ENCODE results near the gene GRID2. TPM values are rescaled to one million over a fixed set of nuclear protein-coding genes. Genes with fewer than 3 reads are reported as not detected.
A peak's percentile ranks its signal among the peaks of the same experiment; 100 is the strongest.

The GRID2 gene
- polyA plus RNA-seq, 1 donor from 2014 or later, result 14.9 TPM

DNA sequence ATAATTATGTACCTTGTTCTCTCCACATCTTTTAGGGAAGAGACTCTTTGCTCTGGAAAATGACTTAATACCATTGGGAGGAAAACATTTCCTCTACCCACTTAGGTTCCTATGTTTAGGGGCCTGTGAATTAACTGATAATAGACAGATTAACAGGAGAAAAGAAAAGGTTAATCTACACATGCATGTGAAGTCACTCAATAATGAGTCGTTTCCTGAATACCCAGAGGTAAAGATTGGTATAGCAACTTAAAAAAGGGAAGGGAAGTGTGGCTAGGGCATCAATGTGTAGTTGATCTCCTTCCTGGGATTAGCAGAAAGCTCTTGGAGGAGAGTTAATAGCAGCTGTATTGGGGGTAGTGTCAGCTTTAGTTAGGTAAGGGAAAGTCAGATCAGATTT is 1105.3 kb downstream of the GRID2 start:
- no peaks in the 10 kb centered on the region for H4K20me1 ChIP-seq (ENCODE audit: insufficient read depth)
- no peaks in the 10 kb centered on the region for H3K36me3 ChIP-seq (ENCODE audit: insufficient read depth, low read length)
- H3K9me2 ChIP-seq (ENCODE audit: insufficient read depth, low read length), result no peaks in the 10 kb centered on the region
- H3K9ac ChIP-seq (ENCODE audit: low read length), result no peak overlapping the region
- no peaks in the 10 kb centered on the region for H3K79me2 ChIP-seq (replicated peaks; ENCODE audit: insufficient read depth, low read length)
- no peak overlapping the region for H3K27ac ChIP-seq (ENCODE audit: low read length)
- H3F3A ChIP-seq (ENCODE audit: insufficient read depth, low read length, poor library complexity, severe bottlenecking), result peaks cover 3% of the 10 kb centered on the region
- no peak overlapping the region for H3K4me3 ChIP-seq (ENCODE audit: low read length)
- TF ChIP-seq, protein P1, sequence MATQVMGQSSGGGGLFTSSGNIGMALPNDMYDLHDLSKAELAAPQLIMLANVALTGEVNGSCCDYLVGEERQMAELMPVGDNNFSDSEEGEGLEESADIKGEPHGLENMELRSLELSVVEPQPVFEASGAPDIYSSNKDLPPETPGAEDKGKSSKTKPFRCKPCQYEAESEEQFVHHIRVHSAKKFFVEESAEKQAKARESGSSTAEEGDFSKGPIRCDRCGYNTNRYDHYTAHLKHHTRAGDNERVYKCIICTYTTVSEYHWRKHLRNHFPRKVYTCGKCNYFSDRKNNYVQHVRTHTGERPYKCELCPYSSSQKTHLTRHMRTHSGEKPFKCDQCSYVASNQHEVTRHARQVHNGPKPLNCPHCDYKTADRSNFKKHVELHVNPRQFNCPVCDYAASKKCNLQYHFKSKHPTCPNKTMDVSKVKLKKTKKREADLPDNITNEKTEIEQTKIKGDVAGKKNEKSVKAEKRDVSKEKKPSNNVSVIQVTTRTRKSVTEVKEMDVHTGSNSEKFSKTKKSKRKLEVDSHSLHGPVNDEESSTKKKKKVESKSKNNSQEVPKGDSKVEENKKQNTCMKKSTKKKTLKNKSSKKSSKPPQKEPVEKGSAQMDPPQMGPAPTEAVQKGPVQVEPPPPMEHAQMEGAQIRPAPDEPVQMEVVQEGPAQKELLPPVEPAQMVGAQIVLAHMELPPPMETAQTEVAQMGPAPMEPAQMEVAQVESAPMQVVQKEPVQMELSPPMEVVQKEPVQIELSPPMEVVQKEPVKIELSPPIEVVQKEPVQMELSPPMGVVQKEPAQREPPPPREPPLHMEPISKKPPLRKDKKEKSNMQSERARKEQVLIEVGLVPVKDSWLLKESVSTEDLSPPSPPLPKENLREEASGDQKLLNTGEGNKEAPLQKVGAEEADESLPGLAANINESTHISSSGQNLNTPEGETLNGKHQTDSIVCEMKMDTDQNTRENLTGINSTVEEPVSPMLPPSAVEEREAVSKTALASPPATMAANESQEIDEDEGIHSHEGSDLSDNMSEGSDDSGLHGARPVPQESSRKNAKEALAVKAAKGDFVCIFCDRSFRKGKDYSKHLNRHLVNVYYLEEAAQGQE (IDR thresholded peaks at IDR 0.05; ENCODE audit: borderline replicate concordance), result no peak
- TF ChIP-seq, protein P2, sequence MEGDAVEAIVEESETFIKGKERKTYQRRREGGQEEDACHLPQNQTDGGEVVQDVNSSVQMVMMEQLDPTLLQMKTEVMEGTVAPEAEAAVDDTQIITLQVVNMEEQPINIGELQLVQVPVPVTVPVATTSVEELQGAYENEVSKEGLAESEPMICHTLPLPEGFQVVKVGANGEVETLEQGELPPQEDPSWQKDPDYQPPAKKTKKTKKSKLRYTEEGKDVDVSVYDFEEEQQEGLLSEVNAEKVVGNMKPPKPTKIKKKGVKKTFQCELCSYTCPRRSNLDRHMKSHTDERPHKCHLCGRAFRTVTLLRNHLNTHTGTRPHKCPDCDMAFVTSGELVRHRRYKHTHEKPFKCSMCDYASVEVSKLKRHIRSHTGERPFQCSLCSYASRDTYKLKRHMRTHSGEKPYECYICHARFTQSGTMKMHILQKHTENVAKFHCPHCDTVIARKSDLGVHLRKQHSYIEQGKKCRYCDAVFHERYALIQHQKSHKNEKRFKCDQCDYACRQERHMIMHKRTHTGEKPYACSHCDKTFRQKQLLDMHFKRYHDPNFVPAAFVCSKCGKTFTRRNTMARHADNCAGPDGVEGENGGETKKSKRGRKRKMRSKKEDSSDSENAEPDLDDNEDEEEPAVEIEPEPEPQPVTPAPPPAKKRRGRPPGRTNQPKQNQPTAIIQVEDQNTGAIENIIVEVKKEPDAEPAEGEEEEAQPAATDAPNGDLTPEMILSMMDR (IDR thresholded peaks at IDR 0.05; ENCODE audit: poor library complexity, severe bottlenecking), result peak; percentile 9
- no peak for TF ChIP-seq TAF1 (IDR thresholded peaks at IDR 0.05; ENCODE audit: low read depth)
- H3K4me2 ChIP-seq (ENCODE audit: low read length), result no peak overlapping the region
- H3K27me3 ChIP-seq (ENCODE audit: insufficient read depth, low read depth, low read length), result no peaks in the 10 kb centered on the region
- H2AFZ ChIP-seq (ENCODE audit: low read depth, low read length), result no peak overlapping the region
- H3K9me3 ChIP-seq (ENCODE audit: low read length), result no peaks in the 10 kb centered on the region

DNA sequence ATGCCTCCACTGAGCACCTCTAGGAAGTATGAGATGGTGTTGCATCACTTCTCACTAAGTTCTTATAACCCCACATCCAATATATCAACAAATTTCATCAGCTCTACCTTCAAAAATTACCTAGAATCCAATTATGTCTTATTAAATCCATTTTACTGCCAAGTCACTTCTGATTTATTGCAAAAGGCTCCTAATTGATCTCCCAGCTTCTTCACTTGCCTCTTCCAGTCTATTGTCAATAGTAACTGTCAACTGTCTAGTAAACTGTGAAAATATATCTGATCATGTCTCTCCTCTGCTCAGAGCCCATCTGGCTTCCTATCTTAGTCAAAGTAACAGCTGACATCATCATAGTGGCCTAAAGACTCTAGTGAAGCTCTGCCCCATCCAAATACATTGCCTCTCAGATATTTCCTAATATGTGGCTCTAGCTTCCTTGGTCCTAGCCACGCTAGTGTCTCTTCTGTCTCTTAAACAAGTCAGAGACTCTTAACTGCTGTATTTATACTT is 1110.3 kb downstream of the GRID2 start:
- no peak overlapping the region for H3K9ac ChIP-seq (ENCODE audit: low read length)
- H3K36me3 ChIP-seq (ENCODE audit: insufficient read depth, low read length), result no peaks in the 10 kb centered on the region
- peaks cover 6% of the 10 kb centered on the region for H3F3A ChIP-seq (ENCODE audit: insufficient read depth, low read length, poor library complexity, severe bottlenecking)
- H4K20me1 ChIP-seq (ENCODE audit: insufficient read depth), result no peaks in the 10 kb centered on the region
- H3K9me2 ChIP-seq (ENCODE audit: insufficient read depth, low read length), result no peaks in the 10 kb centered on the region
- no peak overlapping the region for H3K4me3 ChIP-seq (ENCODE audit: low read length)
- no peaks in the 10 kb centered on the region for H3K79me2 ChIP-seq (replicated peaks; ENCODE audit: insufficient read depth, low read length)
- TF ChIP-seq, protein P2 (IDR thresholded peaks at IDR 0.05; ENCODE audit: poor library complexity, severe bottlenecking), result no peak
- no peak for TF ChIP-seq POLR2AphosphoS5 (IDR thresholded peaks at IDR 0.05)
- no peak for TF ChIP-seq TAF1 (IDR thresholded peaks at IDR 0.05; ENCODE audit: low read depth)
- no peak for TF ChIP-seq SMC3 (conservative IDR thresholded peaks at IDR 0.05; ENCODE audit: poor library complexity)
- TF ChIP-seq RAD21 (conservative IDR thresholded peaks at IDR 0.05), result no peak
- TF ChIP-seq, protein P1 (IDR thresholded peaks at IDR 0.05; ENCODE audit: borderline replicate concordance), result no peak
- no peak for TF ChIP-seq EZH2 (IDR thresholded peaks at IDR 0.05; ENCODE audit: borderline replicate concordance, insufficient read depth, low read length, poor library complexity, severe bottlenecking)
- TF ChIP-seq EP300 (conservative IDR thresholded peaks at IDR 0.05; ENCODE audit: poor library complexity, severe bottlenecking), result no peak
- no peak for TF ChIP-seq MXI1 (conservative IDR thresholded peaks at IDR 0.05; ENCODE audit: poor library complexity, severe bottlenecking)
- no peak overlapping the region for H2AFZ ChIP-seq (ENCODE audit: low read depth, low read length)
- no peaks in the 10 kb centered on the region for H3K9me3 ChIP-seq (ENCODE audit: low read length)
- no peak overlapping the region for H3K4me2 ChIP-seq (ENCODE audit: low read length)
- H3K27ac ChIP-seq (ENCODE audit: low read length), result no peak overlapping the region
- H3K27me3 ChIP-seq (ENCODE audit: insufficient read depth, low read depth, low read length), result no peaks in the 10 kb centered on the region

Data from neural cell (in vitro differentiated cells).